IMR-90 (cell line): Measurements from ENCODE around the gene STAC. TPM values are rescaled to one million over a fixed set of nuclear protein-coding genes. Genes with fewer than 3 reads are reported as not detected.

Experiments used
- ATAC-seq: fragments of 200-7000 bp; cut with Tn5 transposase; 2 replicates; pipeline ENCODE4 v1.9.1; 2020; ENCODE audit warnings: low read depth, mild to moderate bottlenecking, moderate library complexity
- BruUV-seq: library from RNA; stranded (reverse); fragments of 400-500 nt; replicated peaks from 2 replicates; lab custom pipeline; 2021; lab: Mats Ljungman, UMichigan
- CTCF ChIA-PET: fragments of 300-600 bp; formaldehyde crosslinking; extraction: SDS; loops from one replicate; lab custom pipeline; 2021; ENCODE audit warnings: antibody characterized with exemption; lab: Yijun Ruan, JAX
- POLR2A ChIA-PET: fragments of 300-600 bp; sonication (Branson Sonifier 250); formaldehyde crosslinking; loops from one replicate; lab custom pipeline; 2022; ENCODE audit warnings: antibody characterized with exemption; ENCODE audit not compliant: unreplicated experiment; lab: Charles Lee
- DNase-seq: peaks from one replicate; pipeline ENCODE4 v3.0.0; 2013
- H2AFZ ChIP-seq: replicated peaks from 2 replicates; pipeline ENCODE3; 2013; ENCODE audit warnings: low read length, mild to moderate bottlenecking; ENCODE audit not compliant: poor library complexity
- H2AK5ac ChIP-seq: 2 replicates; pipeline ENCODE4 v1.6.1; 2013; ENCODE audit warnings: low read depth, low read length, inconsistent platforms
- H2AK9ac ChIP-seq: replicated peaks from 2 replicates; pipeline ENCODE3; 2013; ENCODE audit warnings: mild to moderate bottlenecking, low read depth, low read length, moderate library complexity; ENCODE audit not compliant: poor library complexity
- H2BK120ac ChIP-seq: 2 replicates; pipeline ENCODE4 v1.6.1; 2013; ENCODE audit warnings: low read depth, low read length, inconsistent platforms
- H2BK15ac ChIP-seq: 3 replicates; pipeline ENCODE4 v1.6.1; 2013; ENCODE audit warnings: low read depth, low read length, inconsistent platforms
- H2BK20ac ChIP-seq: 2 replicates; pipeline ENCODE4 v1.6.1; 2013; ENCODE audit warnings: low read depth, mild to moderate bottlenecking, inconsistent platforms, low read length, moderate library complexity
- H2BK5ac ChIP-seq: 2 replicates; pipeline ENCODE4 v1.6.1; 2013; ENCODE audit warnings: mild to moderate bottlenecking, low read depth, low read length, inconsistent platforms; ENCODE audit not compliant: poor library complexity, severe bottlenecking
- H3K14ac ChIP-seq: replicated peaks from 2 replicates; pipeline ENCODE4 v1.6.1; 2013; ENCODE audit warnings: low read depth, low read length, inconsistent platforms
- H3K18ac ChIP-seq: 2 replicates; pipeline ENCODE4 v1.6.1; 2013; ENCODE audit warnings: low read depth, low read length, control low read depth
- H3K23ac ChIP-seq: 2 replicates; pipeline ENCODE4 v1.6.1; 2013; ENCODE audit warnings: low read depth, low read length, inconsistent platforms
- H3K27ac ChIP-seq: 2 replicates; pipeline ENCODE4 v1.5.1; 2013; ENCODE audit warnings: mild to moderate bottlenecking, control low read depth, low read length; ENCODE audit not compliant: insufficient read depth
- H3K27me3 ChIP-seq: 2 replicates; pipeline ENCODE4 v1.6.1; 2013; ENCODE audit warnings: low read length; ENCODE audit not compliant: control insufficient read depth, insufficient read depth
- H3K36me3 ChIP-seq: 2 replicates; pipeline ENCODE4 v1.6.1; 2013; ENCODE audit warnings: low read length, mixed read lengths; ENCODE audit not compliant: control insufficient read depth, insufficient read depth
- H3K4ac ChIP-seq: 2 replicates; pipeline ENCODE4 v1.6.1; 2013; ENCODE audit warnings: low read depth, low read length, inconsistent platforms
- H3K4me1 ChIP-seq: 2 replicates; pipeline ENCODE4 v1.6.1; 2013; ENCODE audit warnings: low read length, mixed read lengths; ENCODE audit not compliant: control insufficient read depth, insufficient read depth
- H3K4me2 ChIP-seq: 2 replicates; pipeline ENCODE4 v1.6.1; 2013; ENCODE audit warnings: low read depth, mild to moderate bottlenecking, control low read depth, low read length, moderate library complexity
- H3K4me3 ChIP-seq: 2 replicates; pipeline ENCODE4 v1.5.1; 2013; ENCODE audit warnings: low read depth, mild to moderate bottlenecking, control low read depth, low read length, moderate library complexity; ENCODE audit not compliant: insufficient read depth
- H3K56ac ChIP-seq: 2 replicates; pipeline ENCODE4 v1.6.1; 2013; ENCODE audit warnings: low read length, inconsistent platforms; ENCODE audit not compliant: insufficient read depth; ENCODE audit errors: extremely low read depth
- H3K79me1 ChIP-seq, 2 experiments: 2 replicates each; pipeline ENCODE4 v1.6.1; 2013; ENCODE audit warnings: low read length in 2 of 2, inconsistent platforms in 1 of 2, low read depth in 1 of 2
- H3K9ac ChIP-seq: 2 replicates; pipeline ENCODE4 v1.6.1; 2013; ENCODE audit warnings: low read depth, low read length, control low read depth
- H3K9me1 ChIP-seq: 2 replicates; pipeline ENCODE4 v1.6.1; 2013; ENCODE audit warnings: low read length, inconsistent platforms; ENCODE audit not compliant: insufficient read depth
- H3K9me3 ChIP-seq: 2 replicates; pipeline ENCODE4 v1.6.1; 2013; ENCODE audit warnings: low read length; ENCODE audit not compliant: control insufficient read depth, insufficient read depth
- H4K20me1 ChIP-seq: 2 replicates; pipeline ENCODE4 v1.6.1; 2013; ENCODE audit warnings: low read length, inconsistent platforms; ENCODE audit not compliant: insufficient read depth
- H4K5ac ChIP-seq: 2 replicates; pipeline ENCODE4 v1.6.1; 2013; ENCODE audit warnings: mild to moderate bottlenecking, low read depth, low read length, control low read depth
- H4K8ac ChIP-seq, 2 experiments: 2 replicates each; pipeline ENCODE4 v1.6.1; 2013; ENCODE audit warnings: low read depth in 2 of 2, low read length in 2 of 2, control low read depth in 1 of 2, inconsistent platforms in 1 of 2
- H4K91ac ChIP-seq: 2 replicates; pipeline ENCODE4 v1.6.1; 2013; ENCODE audit warnings: low read depth, low read length, inconsistent platforms; ENCODE audit not compliant: insufficient read depth
- BHLHE40 ChIP-seq: fragments of 150-350 bp; IDR thresholded peaks from 2 replicates; pipeline ENCODE4 v1.6.1; 2016; ENCODE audit warnings: mild to moderate bottlenecking, low read depth, low read length
- CEBPB ChIP-seq: IDR thresholded peaks from 2 replicates; pipeline ENCODE4 v1.6.1; 2012; ENCODE audit warnings: low read depth, low read length, improper control_type of control experiment
- CHD1 ChIP-seq: IDR thresholded peaks from 2 replicates; pipeline ENCODE4 v1.6.1; 2012; ENCODE audit warnings: low read depth, low read length, improper control_type of control experiment
- FOS ChIP-seq: fragments of 150-350 bp; IDR thresholded peaks from 2 replicates; pipeline ENCODE4 v1.6.1; 2016; ENCODE audit warnings: low read depth, low read length
- MAFK ChIP-seq: IDR thresholded peaks from 2 replicates; pipeline ENCODE4 v1.6.1; 2012; ENCODE audit warnings: low read depth, low read length, improper control_type of control experiment
- MAZ ChIP-seq: IDR thresholded peaks from 2 replicates; pipeline ENCODE4 v1.6.1; 2012; ENCODE audit warnings: low read depth, mild to moderate bottlenecking, low read length, improper control_type of control experiment, moderate library complexity, borderline replicate concordance
- MXI1 ChIP-seq: IDR thresholded peaks from 2 replicates; pipeline ENCODE4 v1.6.1; 2012; ENCODE audit warnings: low read depth, mild to moderate bottlenecking, low read length, moderate library complexity, borderline replicate concordance
- NFE2L2 ChIP-seq: fragments of 150-350 bp; IDR thresholded peaks from 2 replicates; pipeline ENCODE4 v1.6.1; 2016; ENCODE audit warnings: low read depth, mild to moderate bottlenecking, low read length
- POLR2A ChIP-seq: IDR thresholded peaks from 2 replicates; pipeline ENCODE4 v1.6.1; 2012; ENCODE audit warnings: mild to moderate bottlenecking, low read depth, low read length
- RAD21 ChIP-seq: IDR thresholded peaks from 2 replicates; pipeline ENCODE4 v1.6.1; 2012; ENCODE audit warnings: low read length, improper control_type of control experiment
- RCOR1 ChIP-seq: IDR thresholded peaks from 2 replicates; pipeline ENCODE4 v1.6.1; 2012; ENCODE audit warnings: mild to moderate bottlenecking, low read length, improper control_type of control experiment; ENCODE audit not compliant: insufficient replicate concordance
- RFX5 ChIP-seq: IDR thresholded peaks from 2 replicates; pipeline ENCODE4 v1.8.0; 2012; ENCODE audit warnings: low read depth, mild to moderate bottlenecking, low read length, moderate library complexity
- SMC3 ChIP-seq: fragments of 150-350 bp; IDR thresholded peaks from 2 replicates; pipeline ENCODE4 v1.6.1; 2016; ENCODE audit warnings: low read depth, mild to moderate bottlenecking, antibody characterized with exemption, low read length, moderate library complexity
- WGBS, 2 experiments: methylation state at CpG; one replicate each; pipeline versions ENCODE4 v1.1.5 to v1.1.7; 2013; ENCODE audit warnings: missing lambda C conversion rate in 2 of 2; ENCODE audit not compliant: insufficient read length in 1 of 2; ENCODE audit errors: extremely low coverage in 2 of 2; 5-methylcytosine and 5-hydroxymethylcytosine counted together
- dilution Hi-C: fragments of 300-500 bp; cut with HindIII; formaldehyde crosslinking; loops from one replicate; pipeline ENCODE4 v1.14.3; 2018; ENCODE audit warnings: low sequenced_read_pairs; ENCODE audit not compliant: unreplicated experiment
- in situ Hi-C: fragments of 300-500 bp; cut with MboI; formaldehyde crosslinking; loops from 3 replicates; pipeline ENCODE4 v1.14.3; 2019; ENCODE audit warnings: low sequenced_read_pairs, inconsistent platforms, mixed read lengths
- intact Hi-C: fragments of 100-400 bp; cut with micrococcal nuclease; formaldehyde crosslinking; loops from 2 replicates; pipeline ENCODE4 v1.10.0; 2022
- polyA plus RNA-seq, 3 experiments: library from polyadenylated mRNA; depleted of rRNA; stranded (reverse); fragments of >200 nt; gene quantifications; 2 replicates each; pipeline ENCODE4 v1.2.3, GENCODE V29; 2012; ENCODE audit warnings: low replicate concordance in 1 of 3
- total RNA-seq: library from RNA; depleted of rRNA; stranded (reverse); fragments of >200 nt; gene quantifications from 2 replicates; pipeline ENCODE4 v1.2.3, GENCODE V29; 2012
- TF ChIP-seq, protein P1 (sequence below): fragments of 150-350 bp; IDR thresholded peaks from 2 replicates; pipeline ENCODE4 v1.6.1; 2016; ENCODE audit warnings: low read depth, mild to moderate bottlenecking, low read length, moderate library complexity, borderline replicate concordance
- TF ChIP-seq, protein P2 (sequence below): conservative IDR thresholded peaks from 2 replicates; pipeline ENCODE4 v1.5.1; 2012; ENCODE audit warnings: mild to moderate bottlenecking, low read depth, low read length, improper control_type of control experiment
- TF ChIP-seq, protein P3 (sequence below): fragments of 150-350 bp; IDR thresholded peaks from 2 replicates; pipeline ENCODE4 v1.6.1; 2017; ENCODE audit warnings: mild to moderate bottlenecking, antibody characterized with exemption, low read length, low read depth

STAC gene
- total and polyA plus RNA-seq, 2 of the 4 experiments (the other 2 are of a cell fraction), result 0.19 to 0.36 TPM

DNA sequence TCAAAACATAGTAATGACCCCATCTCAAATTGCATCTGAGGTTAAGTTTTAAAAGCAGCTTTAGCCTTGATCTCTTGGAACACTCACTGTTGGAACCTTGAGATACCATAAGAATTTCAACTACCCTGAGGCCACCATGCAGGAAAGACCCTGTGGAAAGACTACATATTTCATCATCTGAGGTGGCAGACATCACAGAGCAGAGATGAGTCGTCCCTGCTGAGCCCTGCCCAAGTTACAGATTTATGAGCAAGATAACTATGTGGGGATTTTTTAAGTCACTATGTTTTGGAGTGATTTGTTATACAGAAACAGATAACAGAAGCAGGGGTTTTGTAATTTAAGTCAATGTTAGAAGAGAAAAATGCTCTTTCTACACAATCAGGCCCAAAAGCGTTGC lies 168.4 kb downstream of the STAC start:
- H3K9me3 ChIP-seq, result no peaks in the 10 kb centered on the region
- H2BK120ac ChIP-seq, result no peak overlapping the region
- no peak overlapping the region for H2BK20ac ChIP-seq
- H4K8ac ChIP-seq, result no peak overlapping the region
- ATAC-seq (no peak), DNase-seq (no peak)
- H3K23ac ChIP-seq, result no peak overlapping the region
- no peak overlapping the region for H3K9ac ChIP-seq
- H2AK5ac ChIP-seq, result no peak overlapping the region
- H2BK15ac ChIP-seq, result no peak overlapping the region
- H3K4me1 ChIP-seq, result no peaks in the 10 kb centered on the region
- in situ Hi-C loops (no loop called here), intact Hi-C loops (no loop called here), dilution Hi-C loops (no loop called here)
- H3K9me1 ChIP-seq, result no peaks in the 10 kb centered on the region
- H3K79me1 ChIP-seq, result no peaks in the 10 kb centered on the region
- H3K4ac ChIP-seq, result no peak overlapping the region
- H3K27ac ChIP-seq, result no peak overlapping the region
- no peak overlapping the region for H3K4me2 ChIP-seq
- no peak overlapping the region for H2BK5ac ChIP-seq
- no peaks in the 10 kb centered on the region for H3K27me3 ChIP-seq
- no peak overlapping the region for H3K56ac ChIP-seq
- BruUV-seq, result no TSS peak
- no peak overlapping the region for H3K18ac ChIP-seq
- H2AK9ac ChIP-seq, result no peak overlapping the region
- no peak overlapping the region for H4K91ac ChIP-seq
- H3K14ac ChIP-seq, result no peak overlapping the region
- TF ChIP-seq, protein P1, sequence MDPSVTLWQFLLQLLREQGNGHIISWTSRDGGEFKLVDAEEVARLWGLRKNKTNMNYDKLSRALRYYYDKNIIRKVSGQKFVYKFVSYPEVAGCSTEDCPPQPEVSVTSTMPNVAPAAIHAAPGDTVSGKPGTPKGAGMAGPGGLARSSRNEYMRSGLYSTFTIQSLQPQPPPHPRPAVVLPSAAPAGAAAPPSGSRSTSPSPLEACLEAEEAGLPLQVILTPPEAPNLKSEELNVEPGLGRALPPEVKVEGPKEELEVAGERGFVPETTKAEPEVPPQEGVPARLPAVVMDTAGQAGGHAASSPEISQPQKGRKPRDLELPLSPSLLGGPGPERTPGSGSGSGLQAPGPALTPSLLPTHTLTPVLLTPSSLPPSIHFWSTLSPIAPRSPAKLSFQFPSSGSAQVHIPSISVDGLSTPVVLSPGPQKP, result no peak
- TF ChIP-seq SMC3 (no peak), CEBPB (no peak), NFE2L2 (no peak), RAD21 (no peak), MAZ (no peak), MXI1 (no peak), POLR2A (no peak), BHLHE40 (no peak), RCOR1 (no peak), RFX5 (no peak), CHD1 (no peak), MAFK (no peak), FOS (no peak)
- TF ChIP-seq, protein P2, sequence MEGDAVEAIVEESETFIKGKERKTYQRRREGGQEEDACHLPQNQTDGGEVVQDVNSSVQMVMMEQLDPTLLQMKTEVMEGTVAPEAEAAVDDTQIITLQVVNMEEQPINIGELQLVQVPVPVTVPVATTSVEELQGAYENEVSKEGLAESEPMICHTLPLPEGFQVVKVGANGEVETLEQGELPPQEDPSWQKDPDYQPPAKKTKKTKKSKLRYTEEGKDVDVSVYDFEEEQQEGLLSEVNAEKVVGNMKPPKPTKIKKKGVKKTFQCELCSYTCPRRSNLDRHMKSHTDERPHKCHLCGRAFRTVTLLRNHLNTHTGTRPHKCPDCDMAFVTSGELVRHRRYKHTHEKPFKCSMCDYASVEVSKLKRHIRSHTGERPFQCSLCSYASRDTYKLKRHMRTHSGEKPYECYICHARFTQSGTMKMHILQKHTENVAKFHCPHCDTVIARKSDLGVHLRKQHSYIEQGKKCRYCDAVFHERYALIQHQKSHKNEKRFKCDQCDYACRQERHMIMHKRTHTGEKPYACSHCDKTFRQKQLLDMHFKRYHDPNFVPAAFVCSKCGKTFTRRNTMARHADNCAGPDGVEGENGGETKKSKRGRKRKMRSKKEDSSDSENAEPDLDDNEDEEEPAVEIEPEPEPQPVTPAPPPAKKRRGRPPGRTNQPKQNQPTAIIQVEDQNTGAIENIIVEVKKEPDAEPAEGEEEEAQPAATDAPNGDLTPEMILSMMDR, result no peak
- TF ChIP-seq, protein P3, sequence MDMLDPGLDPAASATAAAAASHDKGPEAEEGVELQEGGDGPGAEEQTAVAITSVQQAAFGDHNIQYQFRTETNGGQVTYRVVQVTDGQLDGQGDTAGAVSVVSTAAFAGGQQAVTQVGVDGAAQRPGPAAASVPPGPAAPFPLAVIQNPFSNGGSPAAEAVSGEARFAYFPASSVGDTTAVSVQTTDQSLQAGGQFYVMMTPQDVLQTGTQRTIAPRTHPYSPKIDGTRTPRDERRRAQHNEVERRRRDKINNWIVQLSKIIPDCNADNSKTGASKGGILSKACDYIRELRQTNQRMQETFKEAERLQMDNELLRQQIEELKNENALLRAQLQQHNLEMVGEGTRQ, result no peak
- H3K4me3 ChIP-seq, result no peak overlapping the region
- no peaks in the 10 kb centered on the region for H3K36me3 ChIP-seq
- no peak overlapping the region for H4K5ac ChIP-seq
- H4K20me1 ChIP-seq, result no peaks in the 10 kb centered on the region
- WGBS, 2 experiments, result no CpG with 5 or more reads among the region's 2 CpGs
- ChIA-PET POLR2A (no interaction called here), CTCF (no interaction called here)
- no peak overlapping the region for H2AFZ ChIP-seq
